GM21737 (cell line): ENCODE data around the gene LRRC59.
"Not testable (repeated sequence)": the region's sequence is repeated elsewhere in the genome, so short reads cannot be mapped to it uniquely, and the experiment has no call there.

Experiments used
- ATAC-seq: cut with Tn5 transposase; IDR thresholded peaks from one replicate; pipeline ENCODE4 v1.9.1; 2021; ENCODE audit warnings: mild to moderate bottlenecking, moderate library complexity; ENCODE audit not compliant: unreplicated experiment

Gene LRRC59

DNA sequence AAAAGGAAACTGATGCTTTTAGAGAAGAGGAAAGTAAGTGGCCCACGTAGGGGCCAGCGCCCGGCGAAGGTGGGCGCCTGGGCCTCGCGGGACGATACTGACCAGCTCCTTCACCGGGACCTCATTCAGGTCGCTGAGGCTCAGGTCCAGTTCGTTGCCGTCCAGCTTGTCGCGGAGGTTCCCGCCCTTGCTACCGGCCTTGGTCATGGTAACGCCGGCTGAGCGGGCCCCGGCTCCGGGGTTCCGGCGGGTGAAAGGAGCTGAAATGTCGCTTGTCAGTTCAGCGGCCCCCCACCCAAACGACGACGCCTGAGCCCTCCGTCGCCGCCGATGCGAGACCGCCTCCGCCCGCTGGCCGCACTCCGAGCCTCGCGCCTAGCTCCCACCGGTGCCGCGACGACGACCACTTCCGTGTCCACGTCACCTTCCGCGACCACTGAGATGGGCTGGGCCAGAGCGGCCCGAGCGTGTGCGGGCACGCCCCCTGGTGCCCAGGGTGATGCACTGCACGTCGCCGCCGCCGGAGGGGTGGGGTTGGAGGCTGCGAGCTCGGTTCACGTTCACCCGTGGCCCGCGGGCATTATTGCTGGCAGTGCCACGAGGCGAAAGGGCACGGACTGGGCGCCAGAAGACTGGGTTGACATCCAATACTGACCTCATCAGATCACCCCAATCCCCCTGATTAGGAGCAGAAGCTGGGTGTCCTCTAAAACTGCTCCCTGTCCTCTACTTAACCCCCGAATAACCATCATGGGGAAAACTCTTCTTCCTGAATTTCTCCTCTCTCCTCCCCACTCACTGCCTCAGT, at the start of gene LRRC59:
Gene LRRC59, minus strand, starts transcription at position 413 of the 808 bp plus-strand sequence. Its CDS starts 206 bp downstream, at position 207.
- ATAC-seq: peak; percentile 91

DNA sequence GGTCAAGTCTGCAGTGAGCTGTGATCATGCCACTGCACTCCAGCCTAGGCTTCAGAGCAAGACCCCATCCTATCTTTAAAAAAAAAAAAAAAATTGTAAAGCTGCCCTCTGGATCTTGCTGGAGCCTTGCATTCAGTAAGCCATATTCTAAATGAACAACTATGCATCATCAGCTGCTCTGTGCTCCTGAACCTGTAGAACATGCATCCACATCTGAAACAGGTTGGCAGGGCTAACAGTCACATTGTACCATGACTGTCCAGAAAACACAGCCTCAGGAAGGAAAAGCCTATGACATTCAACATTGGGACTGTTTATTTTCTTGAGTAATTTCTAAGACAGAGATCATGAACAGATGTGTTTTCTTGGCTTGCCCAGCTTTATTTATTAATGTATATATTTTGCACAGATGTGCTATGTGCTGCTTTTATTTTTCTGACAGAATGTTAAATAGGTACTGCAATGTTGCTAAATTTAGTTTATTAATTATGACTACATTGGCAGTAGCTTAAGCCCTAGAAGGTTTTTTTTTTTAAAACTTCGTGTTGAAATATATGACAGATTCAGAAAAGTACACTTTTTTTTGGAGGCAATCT, 48.5 kb upstream of the LRRC59 start:
- no peak for ATAC-seq

DNA sequence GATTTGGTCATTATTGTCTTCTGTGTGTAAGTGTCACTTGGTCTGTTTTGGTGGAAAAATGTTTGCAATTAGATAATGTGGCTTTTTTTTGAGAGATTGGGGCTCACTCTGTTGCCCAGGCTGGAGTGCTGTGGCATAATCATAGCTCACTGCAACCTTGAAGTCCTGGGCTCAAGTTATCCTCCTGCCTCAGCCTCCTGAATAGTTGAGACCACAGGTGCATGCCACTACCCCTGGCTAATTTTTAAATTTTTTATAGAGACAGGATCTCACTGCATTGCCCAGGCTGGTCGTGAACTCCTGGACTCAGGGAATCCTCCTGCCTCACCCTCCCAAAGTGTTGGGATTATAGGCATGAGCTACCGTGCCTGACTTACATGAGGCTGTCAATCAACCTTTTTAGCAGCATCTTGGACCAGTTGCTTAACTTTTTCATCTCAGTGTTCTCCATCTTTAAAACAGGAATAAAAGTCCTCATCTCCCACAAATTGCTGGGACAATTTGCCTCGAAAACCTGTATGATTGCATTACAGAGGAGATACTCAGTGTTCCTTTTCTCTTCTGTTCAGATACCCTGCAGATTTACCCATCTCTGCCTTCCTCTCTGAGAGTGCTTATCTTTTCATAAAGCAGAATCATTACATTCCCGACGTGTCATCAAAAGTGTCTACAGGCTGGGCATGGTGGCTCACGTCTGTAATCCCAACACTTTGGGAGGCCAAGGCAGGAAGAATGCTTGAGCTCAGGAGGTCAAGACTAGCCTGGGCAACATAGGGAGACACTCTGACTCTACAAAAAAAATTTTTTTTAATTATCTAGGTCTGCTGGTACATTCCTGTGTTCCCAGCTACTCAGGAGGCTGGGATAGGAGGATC, 47.8 kb upstream of the LRRC59 start:
- ATAC-seq: no peak

DNA sequence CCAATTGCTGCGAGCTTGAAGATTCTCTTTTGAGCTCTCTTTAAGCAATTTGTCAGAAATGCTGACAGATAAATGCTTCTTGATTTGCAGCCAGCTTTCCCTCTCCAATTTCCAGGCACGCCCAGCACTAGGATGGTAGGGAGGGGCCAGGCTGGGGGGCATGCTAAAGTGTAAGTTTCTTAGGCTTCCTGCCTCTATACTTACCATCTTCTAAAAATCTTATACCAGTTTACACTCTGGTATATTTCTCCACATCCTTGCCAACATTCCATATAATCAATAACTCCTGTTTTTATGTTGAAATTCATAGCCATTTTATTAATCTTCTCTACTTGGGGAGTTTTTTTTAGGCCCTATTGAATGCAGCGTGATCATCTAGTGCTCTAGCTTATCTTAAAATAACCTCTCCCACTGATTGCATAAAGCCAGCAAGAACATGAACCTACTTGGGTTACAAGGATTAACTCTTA, 46.2 kb upstream of the LRRC59 start:
- ATAC-seq: no peak

DNA sequence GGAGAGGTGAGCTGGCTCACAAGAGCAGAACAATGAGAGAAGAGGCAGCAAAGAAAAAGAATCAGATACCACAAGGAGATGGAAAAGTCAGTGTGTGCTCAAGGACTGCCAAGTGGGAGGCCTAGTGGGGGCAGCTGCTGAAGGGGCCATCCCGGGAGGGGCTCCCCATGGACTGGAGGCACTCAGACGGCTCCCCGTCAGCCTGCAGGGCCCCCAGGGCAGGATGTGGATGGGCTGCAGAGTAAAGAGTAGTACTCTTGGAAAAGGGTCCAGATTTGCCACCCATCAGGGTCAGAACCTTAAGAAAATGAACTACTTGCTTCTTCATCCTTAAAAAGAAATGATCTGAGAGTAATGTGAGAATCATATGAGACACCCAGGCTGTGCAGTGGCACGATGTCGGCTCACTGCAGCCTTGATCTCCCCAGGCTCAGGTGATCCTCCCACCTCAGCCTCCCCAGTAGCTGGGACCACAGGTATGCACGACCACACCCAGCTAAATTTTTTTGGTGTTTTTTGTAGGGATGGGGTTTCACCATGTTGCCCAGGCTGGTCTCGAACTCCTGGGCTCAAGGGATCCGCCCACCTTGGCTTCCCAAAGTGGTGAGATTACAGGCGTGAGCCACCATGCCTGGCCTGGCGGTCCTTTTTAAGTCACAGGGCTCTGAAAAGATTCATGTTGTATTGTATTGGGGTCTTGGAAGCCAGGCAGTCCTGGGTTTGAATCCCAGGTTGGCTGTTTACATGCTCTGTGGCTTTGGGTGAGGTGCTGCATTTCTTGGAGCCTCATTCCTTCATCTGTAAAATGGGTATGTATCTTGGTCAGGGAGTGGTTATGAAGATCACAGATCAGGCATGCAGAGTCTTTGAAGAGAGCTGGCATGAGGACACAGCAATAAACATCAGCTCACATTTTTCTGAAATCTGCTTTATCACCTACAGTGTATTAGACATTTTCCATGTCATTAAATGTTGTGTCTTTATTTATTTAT, 43.8 kb upstream of the LRRC59 start:
- no peak for ATAC-seq

DNA sequence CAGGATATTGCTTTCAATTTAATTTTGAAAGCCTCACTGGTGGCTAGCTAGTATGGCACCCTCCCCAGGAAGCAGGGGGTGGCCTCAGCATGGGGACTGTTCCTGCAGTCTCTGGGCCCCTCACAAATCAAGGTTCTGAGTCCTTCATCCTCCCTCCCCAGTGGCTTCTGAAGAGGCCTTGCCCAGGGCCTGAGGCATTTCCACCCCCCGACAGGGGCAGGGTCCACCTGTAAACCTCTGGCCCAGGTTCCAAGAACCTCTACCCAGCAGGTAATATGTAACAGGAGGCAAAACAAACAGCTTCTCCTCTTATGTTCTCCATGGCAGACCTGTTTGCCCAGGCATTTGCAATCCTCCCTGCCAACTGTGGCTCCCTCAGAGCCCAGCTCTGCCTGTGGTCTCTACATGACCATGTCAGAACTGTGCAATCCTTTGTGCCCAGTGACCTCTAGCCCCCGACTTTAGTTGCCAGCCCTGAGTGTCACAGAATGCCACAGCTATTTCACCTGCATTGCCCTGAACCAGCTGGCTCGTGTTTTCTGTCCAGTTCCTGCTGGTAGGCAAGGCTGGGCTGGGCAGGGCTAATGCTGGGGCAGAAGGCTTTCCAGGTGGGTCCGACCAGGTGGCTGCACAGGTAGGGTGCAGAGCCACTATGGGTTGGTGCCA, 43.0 kb upstream of the LRRC59 start:
- ATAC-seq: no peak

DNA sequence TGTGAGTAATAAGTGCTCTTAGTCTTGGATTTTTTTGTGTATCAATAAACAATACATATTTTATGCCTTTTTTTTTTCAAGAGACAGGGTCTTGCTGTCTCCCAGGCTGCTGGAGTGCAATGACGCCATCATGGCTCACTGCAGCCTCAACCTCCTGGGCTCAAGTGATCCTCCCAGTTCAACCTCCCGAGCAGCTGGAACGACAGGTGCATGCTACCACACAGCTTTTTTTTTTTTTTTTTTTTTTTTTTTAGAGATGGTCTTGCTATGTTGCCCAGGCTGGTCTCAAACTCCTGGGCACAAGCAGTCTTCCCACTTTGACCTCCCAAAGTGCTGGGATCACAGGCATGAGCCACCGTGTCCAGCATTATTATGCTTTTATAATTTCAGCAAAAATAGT, 41.7 kb upstream of the LRRC59 start:
- no peak for ATAC-seq

DNA sequence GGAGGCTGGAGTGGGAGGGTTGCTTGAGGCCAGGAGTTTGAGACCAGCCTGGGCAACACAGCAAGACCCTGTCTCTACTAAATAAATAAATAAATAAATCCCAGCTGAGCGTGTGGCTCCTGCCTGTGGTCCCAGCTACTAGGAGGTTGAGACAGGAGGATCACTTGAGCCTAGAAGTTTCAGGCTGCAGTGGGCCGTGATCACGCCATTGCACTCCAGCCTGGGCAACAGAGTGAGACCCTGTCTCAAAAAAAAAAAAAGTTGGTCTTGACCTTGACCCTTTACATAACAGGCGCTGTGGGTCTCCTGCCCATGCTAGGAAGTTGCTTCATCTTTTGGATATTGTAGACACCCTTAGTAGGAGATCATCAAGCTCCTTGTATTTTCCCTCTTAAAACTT, 40.1 kb upstream of the LRRC59 start:
- ATAC-seq: no peak

DNA sequence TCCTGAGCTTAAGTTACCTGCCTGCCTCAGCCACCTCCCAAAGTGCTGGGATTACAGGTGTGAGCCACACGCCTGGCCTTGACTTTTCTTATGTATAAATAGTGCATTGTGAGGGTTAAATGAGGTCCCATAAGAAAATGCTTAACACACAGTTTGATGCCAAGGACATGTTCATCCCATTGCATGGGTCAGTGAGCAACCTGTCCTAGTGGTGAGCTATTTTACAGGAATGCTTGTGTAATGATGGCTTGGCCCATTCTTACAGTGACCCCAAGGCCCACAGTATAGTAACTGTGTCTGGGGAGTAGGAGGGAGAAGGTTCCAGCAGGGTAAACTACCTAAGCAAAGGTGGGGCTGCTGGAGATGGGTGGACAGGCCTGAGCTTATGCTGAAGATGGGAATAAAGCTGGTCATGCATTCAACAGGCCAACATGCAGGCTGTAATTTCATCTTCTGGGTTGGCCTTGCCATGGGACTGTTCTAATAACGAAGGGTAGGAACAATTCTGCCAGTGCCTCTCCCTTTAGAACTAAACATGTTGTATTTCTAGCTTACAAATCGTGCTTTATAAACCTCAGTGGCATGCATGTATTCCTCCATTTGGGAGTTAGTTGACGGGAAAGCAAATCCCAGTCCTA, 34.9 kb upstream of the LRRC59 start:
- no peak for ATAC-seq

DNA sequence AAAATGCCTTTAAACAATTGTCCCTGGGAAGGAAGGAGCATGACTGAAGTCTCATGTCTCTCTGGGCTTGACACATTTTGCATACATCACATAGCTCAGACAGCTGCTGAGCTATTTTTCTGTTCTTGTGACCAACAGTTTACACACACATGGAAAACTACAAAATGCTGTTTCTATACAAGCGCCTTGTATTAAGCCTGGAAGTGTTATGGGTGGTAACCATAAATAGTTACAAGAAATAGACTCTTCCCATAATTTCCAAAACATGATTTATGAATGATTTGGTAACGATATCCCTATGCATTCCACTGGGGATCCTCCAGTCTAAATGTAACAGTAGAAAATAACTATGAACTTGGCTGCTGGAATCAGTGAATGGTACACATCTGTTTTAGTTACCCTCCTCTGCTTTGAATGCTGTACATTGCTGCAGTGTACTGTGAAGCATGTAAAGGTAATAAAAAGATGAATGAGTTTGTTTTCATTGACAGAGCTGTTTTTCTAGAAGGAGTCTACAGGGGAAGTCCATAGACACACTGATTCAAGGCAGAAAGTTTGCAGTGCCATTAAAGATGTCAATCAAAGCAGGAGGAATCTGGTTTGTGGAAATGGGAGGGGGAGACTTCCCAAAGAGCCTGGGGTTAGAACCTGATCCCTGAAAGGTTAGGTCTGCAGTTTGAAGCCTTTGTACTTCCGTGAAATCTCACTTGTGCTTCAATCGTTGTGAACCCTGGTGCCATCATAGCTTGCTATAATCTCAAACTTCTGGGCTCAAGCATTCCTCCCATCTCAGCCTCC, 33.7 kb upstream of the LRRC59 start:
- no peak for ATAC-seq

DNA sequence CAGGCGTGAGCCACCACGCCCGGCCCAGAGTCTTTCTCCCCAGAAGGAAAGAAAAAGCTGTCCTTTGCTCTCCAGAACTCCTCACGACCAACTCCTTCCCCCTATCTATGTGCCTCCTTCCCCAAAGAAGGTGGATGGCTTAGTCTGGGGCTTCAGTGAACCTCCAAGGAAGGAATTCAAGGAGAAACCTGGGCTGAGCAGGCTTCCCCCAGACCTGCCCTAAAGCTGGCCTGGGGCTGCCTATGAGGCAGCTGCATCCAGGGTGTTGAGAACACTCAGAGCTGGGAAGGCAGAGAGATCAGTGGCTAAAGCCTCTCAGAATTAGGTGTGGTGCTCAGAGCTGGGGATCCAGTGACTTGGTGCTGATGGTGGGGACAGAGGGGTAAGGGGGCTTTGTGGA, 32.5 kb upstream of the LRRC59 start:
- ATAC-seq: no peak

DNA sequence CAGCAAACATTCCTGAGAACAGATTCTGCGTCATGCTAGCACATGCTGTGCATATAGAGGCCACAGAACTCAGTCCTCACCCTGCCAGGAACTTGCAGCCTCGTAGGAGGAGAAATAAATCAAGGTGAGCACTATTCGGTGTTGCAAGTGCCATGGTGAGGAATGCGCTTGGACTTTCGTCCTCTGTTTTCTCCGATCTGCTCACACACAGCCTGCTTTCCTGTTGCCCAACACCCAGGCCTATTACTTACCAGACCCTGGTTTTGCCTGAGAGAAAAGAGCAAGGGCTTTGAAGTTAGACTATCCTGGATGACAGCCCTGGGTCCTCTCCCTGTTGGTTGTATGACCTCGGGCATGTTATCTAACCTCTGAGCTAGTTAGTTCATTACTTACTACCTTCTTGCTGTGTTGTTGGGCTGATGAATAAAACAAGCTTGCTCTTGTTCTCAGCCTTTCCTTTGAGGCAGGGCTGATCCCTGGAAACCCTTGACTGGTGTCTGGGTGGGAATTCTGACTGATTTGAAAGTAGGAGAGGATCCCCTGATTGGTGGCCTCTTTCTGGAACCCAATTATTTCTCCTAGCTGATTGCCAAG, 31.6 kb upstream of the LRRC59 start:
- no peak for ATAC-seq

DNA sequence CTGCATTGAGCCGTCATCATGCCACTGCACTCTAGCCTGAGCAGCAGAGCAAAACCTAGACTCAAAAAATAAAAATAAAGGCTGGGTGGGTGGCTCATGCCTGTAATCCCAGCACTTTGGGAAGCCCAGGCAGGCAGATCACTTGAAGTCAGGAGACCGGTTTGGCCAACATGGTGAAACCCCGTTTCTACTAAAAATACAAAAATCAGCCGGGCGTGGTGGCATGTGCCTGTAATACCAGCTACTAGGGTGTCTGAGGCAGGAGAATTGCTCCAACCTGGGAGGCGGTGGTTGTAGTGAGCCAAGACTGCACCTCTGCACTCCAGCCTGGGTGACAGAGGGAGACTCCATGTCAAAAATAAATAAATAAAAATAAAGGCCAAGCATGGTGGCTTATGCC, 30.8 kb upstream of the LRRC59 start:
- ATAC-seq: not testable (repeated sequence)

DNA sequence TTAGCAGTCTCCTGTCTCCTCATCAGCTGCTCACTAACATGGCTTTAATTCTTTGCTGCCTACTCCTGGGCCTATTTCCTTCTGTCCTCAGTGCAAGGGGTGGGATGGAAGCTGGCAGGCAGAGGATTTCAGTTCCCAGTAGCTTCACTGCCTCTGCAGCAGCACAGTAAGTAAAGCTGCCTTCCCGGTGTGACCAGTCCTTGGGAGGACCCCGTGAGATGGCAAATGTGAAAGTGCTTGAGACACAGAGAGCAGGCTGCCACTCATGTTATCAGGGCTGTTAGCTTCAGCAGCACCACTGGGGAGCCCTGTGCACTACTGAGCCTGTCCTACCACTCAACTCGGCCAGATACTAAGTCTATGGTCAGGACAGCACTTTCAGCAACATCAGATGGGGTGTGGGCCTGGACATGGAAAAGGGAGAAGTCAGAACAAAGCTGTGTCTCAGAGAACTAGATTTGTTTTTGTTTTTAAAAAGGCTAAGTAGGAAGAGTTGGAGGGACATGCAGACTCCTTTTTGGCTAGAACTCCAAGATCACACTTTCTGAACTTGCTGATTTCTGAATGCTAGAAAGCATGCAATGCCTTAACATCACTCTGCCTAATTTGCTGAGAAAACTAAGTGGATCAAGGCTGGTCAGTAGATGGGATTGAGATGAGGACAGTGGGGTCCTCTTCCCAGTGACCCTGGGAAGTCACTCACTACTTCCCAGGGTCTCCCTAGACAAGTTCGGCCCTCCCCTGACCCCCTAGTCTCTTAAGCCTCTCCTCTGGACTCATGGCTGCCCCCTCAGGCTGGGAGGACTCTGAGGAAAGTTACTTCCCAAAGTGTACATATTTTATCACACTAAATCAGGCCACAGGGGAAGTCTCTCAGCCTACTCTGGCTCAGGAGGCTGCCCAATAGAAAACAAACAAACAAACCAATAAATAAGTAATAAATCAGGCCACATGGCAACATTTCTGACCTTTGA, 29.8 kb upstream of the LRRC59 start:
- no peak for ATAC-seq

DNA sequence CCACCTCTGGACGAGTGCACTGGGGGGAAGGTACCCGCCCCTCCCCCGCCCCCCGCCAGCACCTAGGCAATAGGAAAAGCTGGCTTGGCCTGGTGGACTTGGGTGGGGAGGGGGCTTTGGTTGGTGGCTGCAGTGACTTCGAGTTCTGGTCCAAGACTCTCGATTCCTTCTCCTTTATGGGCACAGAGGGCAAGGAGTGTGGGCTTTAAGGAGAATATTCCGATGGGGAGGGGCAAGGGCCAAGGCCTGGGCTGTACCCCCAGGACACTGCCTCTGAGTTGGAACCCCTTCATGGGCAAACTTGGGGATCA, 29.1 kb upstream of the LRRC59 start:
- no peak for ATAC-seq

DNA sequence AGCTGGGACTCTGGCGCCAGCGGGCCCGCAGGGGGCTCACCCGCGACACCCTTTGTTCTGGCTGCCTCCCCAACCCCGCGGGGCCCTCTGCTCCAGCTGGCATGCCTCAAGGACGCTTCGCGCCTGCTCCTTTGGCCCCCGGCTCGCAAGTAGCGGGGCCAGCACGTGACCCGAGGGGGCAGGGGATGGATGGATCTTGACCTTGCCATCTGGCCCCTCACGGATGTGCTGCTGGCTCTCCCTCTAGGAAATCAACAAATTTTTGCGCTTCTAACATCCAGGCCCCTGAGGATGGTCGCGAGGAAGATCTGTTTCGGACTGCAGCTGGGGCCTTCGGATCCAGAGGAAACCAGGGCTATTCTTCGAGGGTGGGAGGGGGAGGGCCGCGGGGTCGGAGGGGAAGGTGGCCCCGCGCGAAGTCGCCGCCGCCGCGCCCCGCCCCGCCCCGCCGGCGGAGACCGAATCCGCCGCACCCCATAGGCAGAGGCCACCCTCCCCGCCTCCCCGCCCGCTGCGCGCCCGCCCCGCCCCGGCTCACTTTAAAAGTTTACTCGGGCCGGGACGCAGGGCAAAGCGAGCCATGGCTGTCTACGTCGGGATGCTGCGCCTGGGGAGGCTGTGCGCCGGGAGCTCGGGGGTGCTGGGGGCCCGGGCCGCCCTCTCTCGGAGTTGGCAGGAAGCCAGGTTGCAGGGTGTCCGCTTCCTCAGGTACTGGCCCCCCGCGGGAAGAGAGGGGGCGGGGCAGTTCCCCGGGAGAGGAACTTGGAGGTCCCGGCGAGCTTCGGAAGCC, 28.6 kb upstream of the LRRC59 start, which contains the start of gene ACSF2:
Gene ACSF2, plus strand, starts transcription at position 537 of the 790 bp plus-strand sequence. Its CDS starts 44 bp downstream, at position 581.
- no peak for ATAC-seq
